Measurements from ENCODE around the gene FUS.
"Not testable (repeated sequence)": the region's sequence is repeated elsewhere in the genome, so short reads cannot be mapped to it uniquely, and the experiment has no call there.

Gene FUS

DNA sequence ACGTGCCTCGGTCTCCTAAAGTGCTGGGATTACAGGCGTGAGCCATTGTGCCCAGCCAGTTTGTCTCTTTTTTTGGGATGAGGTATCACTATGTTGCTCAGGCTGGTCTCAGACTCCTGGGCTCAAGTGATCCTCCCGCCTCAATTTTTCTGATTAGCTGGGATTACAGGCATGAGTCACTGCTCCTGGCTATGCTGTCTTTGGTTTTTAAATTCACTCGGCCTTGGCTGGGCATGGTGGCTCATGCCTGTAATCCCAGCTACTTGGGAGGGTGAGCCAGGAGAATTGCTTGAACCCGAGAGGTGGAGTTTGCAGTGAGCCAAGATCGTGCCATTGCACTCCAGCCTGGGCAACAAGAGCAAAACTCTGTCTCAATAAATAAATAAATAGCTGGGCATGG, 35.5 kb upstream of the FUS start:
- not testable (repeated sequence) for DNase-seq

DNA sequence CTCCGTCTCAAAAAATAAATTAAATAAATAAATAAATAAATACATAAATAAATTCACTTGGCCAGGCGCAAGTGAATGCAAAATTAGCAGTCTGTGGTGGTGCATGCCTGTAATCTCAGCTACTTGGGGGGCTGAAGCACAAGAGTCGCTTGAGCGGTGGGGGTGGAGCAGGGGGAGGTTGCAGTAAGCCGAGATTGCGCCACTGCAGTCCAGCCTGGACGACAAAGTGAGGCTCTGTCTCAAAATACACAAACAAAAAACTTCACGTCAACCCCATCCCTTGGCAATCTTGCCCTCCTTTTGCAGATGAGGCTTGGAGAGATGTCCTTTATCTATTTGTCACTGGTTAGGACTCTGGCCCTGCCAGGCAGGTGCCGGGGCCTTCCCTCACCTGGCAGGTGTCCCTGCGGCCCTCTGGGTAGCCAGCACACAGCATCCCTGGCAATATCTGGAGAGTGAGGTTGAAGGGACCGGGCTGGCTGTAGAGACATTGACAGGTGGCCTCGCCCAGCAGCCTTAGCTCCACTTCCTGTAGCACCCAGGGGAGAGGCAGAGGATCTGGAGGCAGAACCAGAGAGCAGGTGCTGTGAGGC, 34.4 kb upstream of the FUS start:
- DNase-seq, result no peak

DNA sequence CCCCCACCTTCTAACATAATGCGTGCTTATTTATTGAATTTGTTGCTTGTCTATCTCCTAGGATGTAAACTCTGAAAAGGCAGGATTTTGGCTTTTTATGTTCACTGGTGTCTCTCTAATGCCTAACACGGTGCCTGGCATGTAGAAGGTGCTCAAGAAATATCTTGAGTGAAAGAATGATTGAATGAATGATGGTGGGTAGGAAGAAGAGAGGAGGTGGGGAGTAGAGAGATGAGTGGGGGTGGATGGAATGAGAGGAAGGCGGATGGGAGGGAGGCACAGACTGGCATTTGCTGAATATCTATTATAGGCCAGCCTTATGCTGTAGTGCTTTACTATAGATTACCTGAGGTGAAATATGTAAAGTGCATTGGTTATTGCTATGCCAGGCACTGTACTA, 32.4 kb upstream of the FUS start:
- no peak for DNase-seq

DNA sequence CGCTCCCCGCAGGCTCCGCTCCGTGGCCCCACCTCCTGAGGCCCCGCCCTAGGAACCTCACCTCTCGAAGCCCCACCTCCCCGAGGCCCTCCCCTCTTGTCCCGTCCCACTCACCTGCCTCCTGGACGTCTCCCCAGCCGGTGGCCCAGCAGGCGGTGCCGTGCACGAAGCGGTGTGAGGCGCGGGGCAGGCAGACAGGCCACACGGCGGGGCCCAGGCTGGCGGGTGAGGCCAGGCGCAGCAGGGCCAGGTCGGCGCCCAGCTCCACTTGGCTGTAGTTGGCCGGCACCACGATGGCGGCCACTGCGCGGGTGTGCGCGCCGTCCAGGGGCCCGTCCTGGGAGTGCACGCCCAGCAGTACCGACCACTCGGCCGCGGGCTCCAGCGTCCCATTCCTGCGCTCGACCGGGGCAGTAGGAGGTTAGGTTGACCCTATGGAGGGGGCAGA, 31.6 kb upstream of the FUS start:
- no peak for DNase-seq

GRCh38 chr16:31148896-31149295, 31.0 kb upstream of the FUS start:
- DNase-seq, result no peak

- DNase-seq, result no peak
These were observed 30.6 kb upstream of the FUS start for GRCh38 chr16:31149332-31149731.

- DNase-seq, result no peak
These were observed 29.7 kb upstream of the FUS start, which contains the start of gene PRSS36 for GRCh38 chr16:31149894-31150890. Gene PRSS36, minus strand, starts transcription at chr16:31150066. Its CDS starts 31 bp downstream, at chr16:31150035.

DNA sequence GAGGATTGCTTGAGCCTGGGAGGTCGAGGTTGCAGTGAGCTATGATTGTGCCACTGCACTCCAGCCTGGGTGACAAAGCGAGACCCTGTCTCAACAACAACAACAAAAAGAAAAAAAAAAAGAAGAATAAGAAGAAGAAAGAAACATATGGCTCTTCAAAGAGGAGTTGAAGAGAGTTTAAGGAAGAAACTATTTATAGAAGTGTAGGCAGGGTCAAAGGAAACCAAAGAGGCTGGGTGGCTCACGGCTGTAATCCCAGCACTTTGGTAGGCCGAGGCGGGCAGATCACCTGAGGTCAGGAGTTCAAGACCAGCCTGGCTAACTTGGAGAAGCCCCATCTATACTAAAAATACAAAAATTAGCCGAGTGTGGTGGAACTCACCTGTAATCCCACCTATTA, 29.0 kb upstream of the FUS start:
- not testable (repeated sequence) for DNase-seq

DNA sequence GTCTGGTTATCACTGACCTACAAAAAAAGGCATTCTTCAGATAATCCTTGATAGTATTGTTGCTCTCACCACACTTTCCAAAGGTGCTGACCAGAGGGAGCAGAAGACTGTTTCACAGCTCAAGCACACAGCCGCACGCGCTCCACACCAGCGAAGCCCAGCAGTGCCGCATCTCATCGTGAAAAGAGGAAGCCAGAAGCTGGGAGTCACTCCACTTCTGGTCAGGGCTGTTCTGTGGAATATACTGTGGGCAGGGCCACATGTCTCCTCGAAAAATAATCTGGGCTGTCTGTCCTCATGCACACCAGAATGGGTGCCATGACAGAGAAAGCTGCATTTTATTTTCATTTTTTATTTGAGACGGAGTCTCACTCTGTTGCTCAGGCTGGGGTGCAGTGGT, 22.8 kb upstream of the FUS start:
- no peak for DNase-seq

DNA sequence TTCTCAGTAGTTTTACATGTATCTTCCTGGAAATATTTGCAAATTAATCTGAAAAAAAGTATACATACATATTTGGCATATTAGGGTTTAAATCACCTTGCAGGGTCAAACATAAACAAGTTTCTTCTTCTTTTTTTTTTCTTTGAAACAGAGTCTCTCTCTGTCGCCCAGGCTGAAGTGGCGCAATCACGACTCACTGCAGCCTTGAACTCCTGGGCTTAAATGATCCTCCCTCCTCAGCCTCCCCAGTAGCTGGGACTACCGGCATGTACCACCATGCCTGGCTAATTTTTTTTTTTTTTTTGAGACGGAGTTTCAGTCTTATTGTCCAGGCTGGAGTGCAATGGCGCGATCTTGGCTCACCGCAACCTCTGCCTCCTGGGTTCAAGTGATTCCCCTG, 12.6 kb upstream of the FUS start:
- DNase-seq, result no peak

GRCh38 chr16:31168848-31169247, 11.1 kb upstream of the FUS start:
- no peak for DNase-seq

DNA sequence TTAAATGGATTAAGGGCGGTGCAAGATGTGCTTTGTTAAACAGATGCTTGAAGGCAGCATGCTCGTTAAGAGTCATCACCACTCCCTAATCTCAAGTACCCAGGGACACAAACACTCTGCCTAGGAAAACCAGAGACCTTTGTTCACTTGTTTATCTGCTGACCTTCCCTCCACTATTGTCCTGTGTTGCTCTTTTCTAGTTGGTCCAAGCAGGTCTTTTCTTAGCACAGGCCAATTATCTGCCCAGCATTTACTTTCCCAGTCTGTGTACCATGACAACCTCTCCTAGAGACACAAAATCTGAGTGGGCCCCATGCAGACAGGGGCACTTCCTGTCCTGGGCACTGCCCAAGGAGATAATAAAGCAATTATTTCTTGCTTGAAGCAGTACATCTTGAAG, 9.9 kb upstream of the FUS start:
- not testable (repeated sequence) for DNase-seq

- no peak for DNase-seq
These were observed 2.8 kb upstream of the FUS start for GRCh38 chr16:31177136-31177535.

GRCh38 chr16:31179219-31179746, 656 bp upstream of the FUS start:
- no peak for DNase-seq

DNA sequence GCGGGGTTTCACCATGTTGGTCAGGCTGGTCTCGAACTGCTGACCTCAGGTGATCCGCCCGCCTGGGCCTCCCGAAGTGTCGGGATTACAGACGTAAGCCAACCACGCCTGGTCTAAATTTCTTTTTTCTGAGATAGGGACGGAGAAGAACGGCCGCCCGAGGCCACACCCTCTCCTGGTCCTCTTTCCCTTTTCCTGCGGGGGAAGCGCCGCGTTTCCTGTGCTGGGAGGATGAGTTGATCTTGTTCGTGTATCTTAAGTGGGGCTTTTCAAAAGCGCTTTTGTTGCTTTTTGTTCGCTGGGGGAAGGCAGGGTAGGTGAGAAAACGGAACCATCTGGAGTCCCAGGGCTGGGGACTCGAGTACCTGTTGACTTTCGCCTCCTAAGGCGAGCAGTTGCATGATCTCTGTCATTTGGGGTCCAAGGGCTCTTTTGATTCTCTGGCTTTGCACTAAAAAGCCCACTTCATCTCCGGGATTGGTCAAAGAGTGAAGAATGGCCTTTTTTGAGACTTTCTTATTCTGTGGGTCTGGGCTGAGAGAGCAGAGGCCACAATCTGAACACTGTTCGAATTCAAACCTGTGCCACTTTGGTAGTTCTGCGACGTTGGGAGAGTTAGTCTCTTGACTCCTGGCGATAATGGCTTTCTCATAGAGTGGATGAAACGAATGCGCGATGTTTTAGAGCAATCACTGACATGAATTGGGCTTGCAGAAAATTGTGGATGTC, 1.3 kb downstream of the FUS start:
- DNase-seq, result no peak

DNA sequence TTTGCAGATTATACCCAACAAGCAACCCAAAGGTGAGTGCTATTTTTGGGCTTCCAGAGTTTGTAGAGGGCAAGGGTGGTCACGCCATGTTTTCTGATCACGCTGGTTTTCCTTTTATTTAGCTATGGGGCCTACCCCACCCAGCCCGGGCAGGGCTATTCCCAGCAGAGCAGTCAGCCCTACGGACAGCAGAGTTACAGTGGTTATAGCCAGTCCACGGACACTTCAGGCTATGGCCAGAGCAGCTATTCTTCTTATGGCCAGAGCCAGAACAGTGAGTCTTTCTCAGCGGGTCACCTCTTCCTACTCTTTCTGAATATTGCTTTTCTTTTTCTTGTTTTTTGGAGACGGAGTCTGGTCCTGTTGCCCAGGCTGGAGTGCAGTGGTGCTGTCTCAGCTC, 2.5 kb downstream of the FUS start:
- no peak for DNase-seq

- no peak for DNase-seq
These were observed 3.8 kb downstream of the FUS start for GRCh38 chr16:31183432-31184428.

DNA sequence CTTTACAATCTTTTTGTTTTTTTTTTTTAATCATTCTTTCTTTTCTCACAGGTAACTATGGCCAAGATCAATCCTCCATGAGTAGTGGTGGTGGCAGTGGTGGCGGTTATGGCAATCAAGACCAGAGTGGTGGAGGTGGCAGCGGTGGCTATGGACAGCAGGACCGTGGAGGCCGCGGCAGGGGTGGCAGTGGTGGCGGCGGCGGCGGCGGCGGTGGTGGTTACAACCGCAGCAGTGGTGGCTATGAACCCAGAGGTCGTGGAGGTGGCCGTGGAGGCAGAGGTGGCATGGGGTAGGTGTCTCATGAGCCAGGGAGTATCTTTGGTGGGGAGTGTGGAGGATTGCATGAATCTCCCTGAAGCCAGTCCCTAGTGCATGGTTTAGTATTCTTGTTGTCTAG, 4.9 kb downstream of the FUS start:
- no peak for DNase-seq

DNA sequence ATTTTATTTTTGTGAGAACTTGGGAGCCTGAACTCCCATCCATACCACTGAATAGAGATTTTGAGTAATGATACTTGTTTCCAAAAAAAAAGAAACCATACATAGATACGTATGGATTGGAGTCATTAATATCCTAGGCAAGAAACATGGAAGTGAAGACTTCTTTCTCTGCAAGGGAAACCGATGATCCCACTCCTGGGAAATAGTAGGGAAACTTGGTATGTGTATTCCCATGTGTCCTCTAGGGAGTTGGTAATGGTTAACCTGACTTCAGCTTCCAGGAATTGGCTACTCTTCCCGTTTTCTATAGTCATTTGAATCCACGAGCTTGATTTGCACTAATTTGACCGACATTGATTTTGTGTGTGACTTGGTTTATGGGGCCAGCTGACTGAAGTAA, 5.4 kb downstream of the FUS start:
- no peak for DNase-seq

DNA sequence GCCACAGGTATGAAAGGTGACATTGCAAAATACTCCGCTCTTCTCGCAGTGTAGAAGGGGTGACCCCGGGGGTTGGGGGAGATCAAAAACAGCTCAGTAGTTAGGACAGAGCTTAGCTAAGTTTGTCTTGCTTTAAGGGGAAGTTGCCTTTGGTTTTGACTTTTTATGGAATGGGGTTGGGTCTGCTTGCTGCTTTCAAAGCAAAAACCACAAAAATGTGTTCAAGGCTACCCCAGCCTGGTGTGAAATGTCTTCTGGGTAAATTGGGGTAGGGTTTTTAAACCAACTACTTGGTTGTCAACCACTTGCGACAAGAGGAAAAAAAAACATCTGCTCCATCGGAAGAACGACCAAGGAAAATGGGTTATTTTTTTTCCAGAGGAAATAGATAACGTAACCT, 6.2 kb downstream of the FUS start:
- no peak for DNase-seq

DNA sequence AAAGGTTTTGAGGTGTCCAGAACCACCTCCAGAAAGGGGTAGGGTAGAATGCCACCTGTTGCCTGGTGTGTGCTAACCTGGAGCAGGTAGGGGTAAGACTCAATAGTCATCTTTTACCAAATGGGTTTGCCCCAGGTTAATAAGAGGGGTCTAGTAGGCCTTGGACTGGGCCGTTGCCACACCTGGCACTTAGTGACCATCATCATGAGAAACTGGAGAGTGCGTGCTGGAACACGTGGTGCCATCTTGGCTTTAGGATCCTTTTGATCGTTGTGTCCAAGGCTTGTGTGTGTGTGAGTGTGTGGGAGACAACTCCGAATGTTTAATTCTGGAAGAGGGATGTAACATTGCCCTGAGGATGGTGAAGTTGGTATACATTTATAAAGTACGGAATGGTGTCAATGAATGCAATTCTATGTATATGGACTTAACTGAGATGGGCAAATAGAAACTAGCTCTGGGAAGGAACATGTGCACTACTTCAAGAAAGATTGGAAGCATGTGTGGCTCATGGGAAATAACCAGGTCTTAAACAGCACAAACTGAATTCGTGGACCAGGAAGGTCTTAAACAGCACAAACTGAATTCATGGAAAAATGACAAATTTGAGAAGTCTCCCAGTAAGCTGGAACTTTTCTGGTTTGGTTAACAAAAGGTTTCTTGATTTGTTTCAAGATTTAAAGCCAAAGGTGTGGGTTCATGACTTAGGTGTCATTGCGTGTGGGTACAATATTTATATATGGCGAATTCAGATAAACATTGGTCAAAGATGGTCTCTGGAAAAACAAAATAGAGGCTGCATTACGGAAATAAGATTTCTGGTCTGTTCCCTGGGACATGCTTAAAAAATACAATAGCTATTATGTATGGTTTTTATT, 7.2 kb downstream of the FUS start:
- no peak for DNase-seq
